Left ventricle myocardium superior (tissue), 1 donor: ENCODE results near the gene MATK. TPM values are rescaled to one million over a fixed set of nuclear protein-coding genes. Genes with fewer than 3 reads are reported as not detected.

ENCODE experiments used
- ATAC-seq: fragments of 200-7000 bp; cut with Tn5 transposase; one replicate; pipeline ENCODE4 v1.9.1; 2020; ENCODE audit warnings: mild to moderate bottlenecking, moderate library complexity
- DNase-seq: peaks from one replicate; pipeline ENCODE4 v3.0.0-alpha.2; 2020
- intact Hi-C: fragments of 100-400 bp; cut with micrococcal nuclease; formaldehyde crosslinking; loops from one replicate; pipeline ENCODE4 v1.11.0; 2022
- total RNA-seq: library from RNA; stranded (reverse); fragmentation: NEBNext Ultra II Directional; extraction: Animal tissue kit (Norgen Biotek cat#: 25700); gene quantifications from one replicate; pipeline ENCODE4 v1.2.1, GENCODE V29; 2021
- donor health status: DM: no; HTN: yes; CAD: no; lungs with severe emphysema.

MATK gene
- total RNA-seq, 1 donor from 2014 or later, result 0.62 TPM

DNA sequence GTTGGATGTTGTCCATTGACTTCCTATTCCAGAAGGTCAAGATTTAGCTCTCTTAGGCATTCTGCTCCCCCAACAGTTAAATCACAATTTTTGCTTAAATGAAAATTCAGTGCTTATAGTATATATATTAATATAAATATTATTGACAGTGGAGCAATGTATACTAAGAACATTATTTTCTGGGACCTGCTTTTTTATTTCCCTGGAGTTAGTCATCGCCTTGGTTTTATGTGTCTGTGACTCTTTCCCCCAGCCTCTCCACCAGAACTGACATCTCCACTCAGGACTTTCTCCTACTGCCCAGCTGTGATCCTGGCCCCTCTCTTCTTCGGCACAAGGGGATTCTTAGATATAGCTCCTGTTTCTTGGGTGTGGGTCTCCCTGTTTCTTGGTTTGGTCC lies 10.2 kb upstream of the MATK start:
- intact Hi-C loops, result no loop called here
- DNase-seq (no peak), ATAC-seq (no peak)

- intact Hi-C loops, result no loop called here
- DNase-seq (no peak), ATAC-seq (no peak)
These were observed 7.6 kb upstream of the MATK start for GRCh38 chr19:3793799-3794198.

GRCh38 chr19:3792114-3792513 lies 5.9 kb upstream of the MATK start:
- intact Hi-C loops, result no loop called here
- ATAC-seq (no peak), DNase-seq (no peak)

DNA sequence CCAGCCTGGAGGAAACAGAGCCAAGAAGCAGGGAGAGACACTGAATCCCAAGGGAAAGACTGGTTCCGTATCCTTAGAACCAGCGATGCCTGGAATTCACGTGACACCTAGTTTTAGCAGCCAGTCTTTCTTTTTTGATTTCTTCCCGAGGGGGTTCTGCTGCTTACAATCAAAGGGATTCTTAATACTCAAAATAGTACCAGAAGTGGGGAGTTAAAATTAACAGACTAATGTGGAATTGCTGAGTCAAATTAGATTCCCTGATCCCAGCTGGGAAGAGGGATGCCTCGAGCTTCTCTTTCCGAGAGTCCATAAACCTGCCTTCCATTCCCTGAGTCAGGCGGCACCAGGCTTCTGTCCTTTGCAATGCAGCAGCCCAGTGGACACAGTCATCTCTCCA lies 4.8 kb upstream of the MATK start:
- no peak for ATAC-seq
- no peak for DNase-seq
- intact Hi-C loops, result no loop called here

- intact Hi-C loops, result no loop called here
- ATAC-seq (no peak), DNase-seq (no peak)
These were observed 4.1 kb upstream of the MATK start for GRCh38 chr19:3790209-3790734.

- no peak for ATAC-seq
- intact Hi-C loops, result no loop called here
- no peak for DNase-seq
These were observed 3.0 kb upstream of the MATK start for GRCh38 chr19:3788996-3789778.

GRCh38 chr19:3785451-3785937 lies 687 bp downstream of the MATK start:
- ATAC-seq (no peak), DNase-seq (no peak)
- intact Hi-C loops, result no loop called here

- DNase-seq (no peak), ATAC-seq (no peak)
- intact Hi-C loops, result no loop called here
These were observed 1.4 kb downstream of the MATK start for GRCh38 chr19:3784607-3785450.

DNA sequence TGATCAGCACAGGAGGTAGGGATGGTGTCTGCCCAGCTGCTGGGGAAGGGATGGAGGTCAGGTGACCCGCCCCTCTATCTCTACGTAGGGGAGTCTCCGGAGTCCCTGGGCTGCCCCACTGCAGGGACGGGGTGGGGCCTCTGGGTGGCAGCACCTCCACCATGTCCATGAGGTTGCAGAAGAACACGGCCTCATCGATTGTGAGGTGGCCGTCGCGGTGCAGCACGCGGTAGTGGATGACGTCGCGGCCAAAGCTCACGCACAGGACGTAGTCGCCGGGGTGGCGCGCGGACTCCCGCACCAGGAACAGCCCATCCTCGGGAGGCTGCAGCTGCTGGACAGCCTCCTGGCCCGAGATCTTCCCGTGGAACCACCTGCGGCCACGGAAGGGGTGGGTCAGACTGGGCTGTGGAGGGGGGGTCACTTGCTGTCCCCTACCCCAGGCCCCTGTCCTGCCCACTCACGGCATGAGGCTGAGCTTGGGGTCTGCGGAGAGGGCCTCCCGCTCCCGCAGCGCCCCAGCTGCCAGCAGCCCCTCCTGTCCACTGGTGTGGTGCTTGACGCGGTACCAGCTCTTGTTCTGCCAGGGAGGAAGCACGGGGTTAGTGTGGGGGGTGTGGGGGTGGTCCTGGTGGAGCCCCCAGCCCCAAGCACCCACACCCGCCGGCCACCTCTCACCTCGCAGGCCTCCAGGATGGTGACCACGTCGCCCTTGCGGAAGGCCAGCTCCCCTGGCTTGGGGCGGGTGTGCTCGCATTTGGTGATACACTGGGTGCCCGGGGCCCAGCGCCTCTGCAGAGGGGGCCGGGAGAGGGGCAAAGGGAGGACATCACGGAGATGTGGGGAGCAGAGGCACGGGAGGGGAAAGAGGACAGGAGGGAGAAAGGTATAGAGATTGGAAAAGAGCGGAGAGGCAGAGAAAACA lies 2.3 kb downstream of the MATK start:
- ATAC-seq (no peak), DNase-seq (no peak)
- intact Hi-C loops, result no loop called here

DNA sequence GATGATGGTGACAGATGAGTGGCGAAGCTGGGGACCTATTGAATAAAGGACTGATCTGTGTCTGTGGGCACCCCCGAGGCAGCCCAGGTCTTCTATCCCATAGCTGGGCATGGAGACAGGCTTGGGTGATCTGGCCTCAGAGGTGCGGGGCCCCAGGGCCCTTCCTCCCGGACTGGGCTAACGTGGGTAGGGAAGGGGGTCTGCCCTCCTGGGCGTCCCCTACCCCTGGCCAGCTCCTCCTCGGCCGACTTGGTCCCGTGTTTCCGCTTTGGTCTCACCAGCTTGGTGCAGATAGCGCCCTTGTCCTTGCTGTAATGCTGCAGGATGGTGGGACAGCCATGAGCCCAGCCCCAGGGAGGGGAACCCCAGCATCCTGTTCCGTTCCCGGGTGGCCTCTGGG lies 3.3 kb downstream of the MATK start:
- DNase-seq (no peak), ATAC-seq (no peak)
- intact Hi-C loops, result no loop called here

GRCh38 chr19:3782330-3782729 lies 3.9 kb downstream of the MATK start:
- intact Hi-C loops, result no loop called here
- DNase-seq, result no peak
- ATAC-seq, result no peak

DNA sequence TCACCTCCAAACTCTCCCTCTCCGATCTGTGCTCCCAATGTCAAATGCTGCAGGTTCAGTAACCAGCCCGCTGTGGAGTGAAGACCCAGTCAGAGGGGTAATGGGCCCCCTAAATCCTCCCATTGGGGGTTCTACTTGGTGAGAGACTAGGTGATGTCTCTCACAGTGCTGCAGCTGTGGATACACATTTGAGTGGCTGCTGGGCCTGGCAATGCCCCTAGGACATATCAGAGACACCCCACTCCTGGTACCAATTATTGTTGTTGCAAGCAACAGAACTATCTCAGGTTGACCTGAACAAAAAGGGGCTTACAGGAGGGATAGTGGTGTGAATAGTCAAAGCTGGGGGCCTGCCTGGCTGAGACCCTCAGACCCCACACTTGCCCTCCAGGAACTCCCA lies 4.6 kb downstream of the MATK start:
- DNase-seq, result no peak
- intact Hi-C loops, result no loop called here
- no peak for ATAC-seq

DNA sequence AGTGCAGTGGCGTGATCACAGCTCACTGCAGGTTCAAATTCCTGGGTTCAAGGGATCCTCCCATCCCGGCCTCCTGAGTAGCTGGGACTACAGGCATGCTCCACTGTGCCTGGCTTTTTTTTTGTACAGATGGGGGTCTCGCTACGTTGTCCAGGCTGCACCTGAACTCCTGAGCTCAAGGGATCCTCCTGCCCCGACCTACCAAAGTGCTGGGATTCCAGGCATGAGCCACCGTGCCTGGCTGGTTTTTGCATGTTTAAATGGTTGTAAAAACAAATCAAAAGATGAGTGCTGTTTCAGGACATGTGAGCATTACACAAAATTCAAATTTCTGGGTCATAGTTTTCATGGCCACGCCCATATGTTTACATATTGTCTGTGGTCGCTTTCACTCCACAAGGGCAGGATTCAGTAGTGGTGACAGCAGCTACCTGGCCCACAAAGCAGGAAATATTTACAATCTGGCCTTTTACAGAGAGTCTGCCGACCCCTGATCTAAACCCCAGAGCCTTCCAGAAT lies 5.3 kb downstream of the MATK start:
- DNase-seq, result no peak
- intact Hi-C loops, result no loop called here
- no peak for ATAC-seq

GRCh38 chr19:3778899-3779723 lies 7.1 kb downstream of the MATK start:
- ATAC-seq (no peak), DNase-seq (no peak)
- intact Hi-C loops, result no loop called here

DNA sequence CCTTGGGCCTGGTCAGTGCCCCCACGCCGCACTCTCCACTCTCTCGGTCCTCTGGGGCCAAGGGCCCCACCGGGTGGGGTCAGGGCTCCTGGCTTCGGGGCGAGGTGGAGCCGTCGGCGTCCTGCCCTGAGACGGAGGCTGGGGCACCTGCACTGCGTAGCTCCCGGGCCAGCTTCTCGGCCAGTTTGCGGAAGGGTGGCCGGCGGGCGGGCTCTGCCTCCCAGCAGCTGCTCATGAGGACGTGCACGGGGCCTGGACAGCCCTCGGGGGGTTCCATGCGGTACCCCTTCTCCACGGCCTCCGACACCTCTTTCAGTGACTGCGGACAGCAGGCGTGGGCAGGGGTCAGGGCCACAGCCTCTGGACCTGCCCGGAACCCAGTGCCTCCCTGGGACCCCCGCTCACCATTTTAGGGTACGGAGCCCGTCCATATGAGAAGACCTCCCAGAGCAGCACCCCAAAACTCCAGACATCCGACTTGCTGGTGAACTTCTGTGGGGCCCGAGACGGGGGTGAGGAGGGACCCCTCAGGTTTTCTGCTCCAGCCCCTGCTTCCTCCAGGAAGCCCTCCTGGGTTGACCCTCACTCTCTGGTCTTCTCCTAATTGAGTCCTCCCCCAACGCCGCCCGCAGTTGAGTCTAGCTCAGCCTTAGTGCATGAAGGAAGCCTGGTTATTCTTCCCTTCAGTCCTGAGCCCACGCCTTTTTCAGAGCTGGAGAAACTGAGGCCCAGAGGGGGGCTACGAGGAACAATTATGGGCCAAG lies 7.9 kb downstream of the MATK start:
- DNase-seq (no peak), ATAC-seq (no peak)
- intact Hi-C loops, result no loop called here

- DNase-seq (no peak), ATAC-seq (no peak)
- intact Hi-C loops, result no loop called here
These were observed 9.6 kb downstream of the MATK start for GRCh38 chr19:3776479-3777040.

DNA sequence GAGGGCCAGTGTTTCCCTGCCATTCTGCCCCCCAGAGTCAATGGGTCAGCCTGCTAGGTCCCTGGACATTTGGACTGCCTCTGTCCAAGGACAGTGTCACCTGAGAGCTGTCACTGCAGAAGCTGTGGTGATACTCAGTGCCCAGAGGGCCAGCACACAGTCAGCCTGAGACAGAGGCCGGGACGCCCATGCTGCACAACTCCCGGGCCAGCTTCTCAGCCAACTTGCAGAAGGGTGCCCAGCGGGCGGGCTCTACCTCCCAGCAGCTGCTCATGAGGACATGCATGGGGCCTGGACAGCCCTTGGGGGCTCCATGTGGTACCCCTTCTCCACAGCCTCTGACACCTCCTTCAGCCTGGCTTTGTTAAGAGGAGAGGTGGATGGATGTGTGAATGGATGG lies 10.3 kb downstream of the MATK start:
- no peak for ATAC-seq
- intact Hi-C loops, result no loop called here
- DNase-seq, result no peak
